ENCODE results near the gene APOBR.

DNA sequence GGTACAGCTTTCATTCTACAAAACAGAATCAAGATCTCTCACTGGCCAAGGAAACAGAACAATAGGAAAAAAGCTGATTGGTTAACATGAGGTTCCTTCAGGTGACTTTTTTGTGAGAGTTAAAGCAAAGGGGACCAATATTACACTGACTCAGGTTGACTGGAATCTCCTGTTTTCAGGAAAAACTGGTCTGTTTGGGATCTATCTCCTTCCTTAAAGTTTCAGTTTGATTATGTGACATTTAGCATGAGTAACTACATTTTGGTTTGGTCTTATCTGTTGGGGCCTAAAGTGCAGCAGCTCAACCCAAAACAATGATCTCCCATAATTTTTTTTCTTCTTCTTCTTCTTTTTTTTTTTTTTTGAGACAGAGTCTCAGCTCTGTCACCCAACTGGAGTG is 34.7 kb downstream of the APOBR start:
- TF ChIP-seq POLR2A (IDR thresholded peaks at IDR 0.05): no peak
- TF ChIP-seq, protein P1, sequence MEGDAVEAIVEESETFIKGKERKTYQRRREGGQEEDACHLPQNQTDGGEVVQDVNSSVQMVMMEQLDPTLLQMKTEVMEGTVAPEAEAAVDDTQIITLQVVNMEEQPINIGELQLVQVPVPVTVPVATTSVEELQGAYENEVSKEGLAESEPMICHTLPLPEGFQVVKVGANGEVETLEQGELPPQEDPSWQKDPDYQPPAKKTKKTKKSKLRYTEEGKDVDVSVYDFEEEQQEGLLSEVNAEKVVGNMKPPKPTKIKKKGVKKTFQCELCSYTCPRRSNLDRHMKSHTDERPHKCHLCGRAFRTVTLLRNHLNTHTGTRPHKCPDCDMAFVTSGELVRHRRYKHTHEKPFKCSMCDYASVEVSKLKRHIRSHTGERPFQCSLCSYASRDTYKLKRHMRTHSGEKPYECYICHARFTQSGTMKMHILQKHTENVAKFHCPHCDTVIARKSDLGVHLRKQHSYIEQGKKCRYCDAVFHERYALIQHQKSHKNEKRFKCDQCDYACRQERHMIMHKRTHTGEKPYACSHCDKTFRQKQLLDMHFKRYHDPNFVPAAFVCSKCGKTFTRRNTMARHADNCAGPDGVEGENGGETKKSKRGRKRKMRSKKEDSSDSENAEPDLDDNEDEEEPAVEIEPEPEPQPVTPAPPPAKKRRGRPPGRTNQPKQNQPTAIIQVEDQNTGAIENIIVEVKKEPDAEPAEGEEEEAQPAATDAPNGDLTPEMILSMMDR (IDR thresholded peaks at IDR 0.05): no peak

Measured in esophagus squamous epithelium (tissue), 4 donors.